GM12878 (cell line): ENCODE measurements around the gene IMMP2L. TPM values are rescaled to one million over a fixed set of nuclear protein-coding genes. Genes with fewer than 3 reads are reported as not detected.

Experiments used
- ATAC-seq: fragments of 200-7000 bp; cut with Tn5 transposase; 3 replicates; pipeline ENCODE4 v1.9.1; 2020; ENCODE audit warnings: mild to moderate bottlenecking, moderate library complexity
- BruUV-seq: library from RNA; stranded (reverse); fragments of 400-500 nt; replicated peaks from 2 replicates; lab custom pipeline; 2021; lab: Mats Ljungman, UMichigan
- CTCF ChIA-PET: fragments of 300-600 bp; sonication (Branson Sonifier 250); formaldehyde crosslinking; extraction: SDS; loops from one replicate; lab custom pipeline; 2021; ENCODE audit warnings: inconsistent platforms; lab: Yijun Ruan, JAX
- POLR2A ChIA-PET: fragments of 350-600 bp; formaldehyde crosslinking; extraction: SDS; loops from one replicate; lab custom pipeline; 2021; ENCODE audit warnings: inconsistent platforms; lab: Charles Lee
- RAD21 ChIA-PET: fragments of 300-600 bp; sonication (Branson Sonifier 250); formaldehyde crosslinking; loops from one replicate; lab custom pipeline; 2023; ENCODE audit warnings: antibody characterized with exemption; ENCODE audit not compliant: unreplicated experiment; lab: Charles Lee
- SMC1A ChIA-PET: fragments of 300-600 bp; sonication (Branson Sonifier 250); formaldehyde crosslinking; loops from one replicate; lab custom pipeline; 2023; ENCODE audit not compliant: unreplicated experiment, uncharacterized antibody; lab: Charles Lee
- DNase-seq: peaks from one replicate; pipeline ENCODE4 v3.0.0-alpha.2; 2011; ENCODE audit warnings: low read depth, low spot score
- FAIRE-seq: peaks from 3 replicates; lab custom pipeline; 2011; peaks lifted over from hg19 to GRCh38; lab: Jason Lieb, UNC
- H2AFZ ChIP-seq: 2 replicates; pipeline ENCODE4 v1.6.0; 2011; ENCODE audit warnings: low read depth, low read length, control low read depth; ENCODE audit not compliant: control insufficient read depth
- H3K27ac ChIP-seq: 2 replicates; pipeline ENCODE4 v1.5.1; 2011; ENCODE audit warnings: control low read depth; ENCODE audit not compliant: control insufficient read depth, insufficient read depth
- H3K27me3 ChIP-seq, 2 experiments: replicated peaks in 1 of 2; 2 replicates each; pipeline versions ENCODE4 v1.6.0 to v1.6.1; 2011; ENCODE audit warnings: low read length in 1 of 2; ENCODE audit not compliant: control insufficient read depth in 2 of 2, insufficient read depth in 2 of 2
- H3K36me3 ChIP-seq, 2 experiments: 2 replicates each; pipeline ENCODE4 v1.5.1; 2011; ENCODE audit warnings: low read length in 1 of 2; ENCODE audit not compliant: control insufficient read depth in 2 of 2, insufficient read depth in 2 of 2
- H3K4me1 ChIP-seq: 2 replicates; pipeline ENCODE4 v1.6.1; 2011; ENCODE audit warnings: mild to moderate bottlenecking, low read length, moderate library complexity, mixed read lengths; ENCODE audit not compliant: control insufficient read depth, insufficient read depth
- H3K4me2 ChIP-seq: 2 replicates; pipeline ENCODE4 v1.6.0; 2011; ENCODE audit warnings: control low read depth; ENCODE audit not compliant: control insufficient read depth, insufficient read depth
- H3K4me3 ChIP-seq: fragments of 200-600 bp; sonication (generic); 2 replicates; pipeline ENCODE4 v1.5.1; 2016
- H3K79me2 ChIP-seq: 2 replicates; pipeline ENCODE4 v1.6.0; 2011; ENCODE audit warnings: low read length; ENCODE audit not compliant: control insufficient read depth, insufficient read depth
- H3K9ac ChIP-seq: 2 replicates; pipeline ENCODE4 v1.8.0; 2011; ENCODE audit warnings: low read length, control low read depth, mixed read lengths; ENCODE audit not compliant: control insufficient read depth, insufficient read depth
- H3K9me3 ChIP-seq: replicated peaks from 3 replicates; pipeline ENCODE4 v1.5.1; 2011; ENCODE audit warnings: mild to moderate bottlenecking, low read length; ENCODE audit not compliant: control insufficient read depth, insufficient read depth
- H4K20me1 ChIP-seq: 2 replicates; pipeline ENCODE4 v1.6.0; 2011; ENCODE audit not compliant: control insufficient read depth, insufficient read depth
- ATF7 ChIP-seq: fragments of 450-650 bp; IDR thresholded peaks from 2 replicates; pipeline ENCODE4 v1.6.1; 2016; ENCODE audit warnings: low read depth, mild to moderate bottlenecking
- CBX3 ChIP-seq: fragments of 200-600 bp; sonication (generic); IDR thresholded peaks from 2 replicates; pipeline ENCODE4 v1.6.1; 2016; ENCODE audit warnings: low read depth, borderline replicate concordance
- CBX5 ChIP-seq: sonication (generic); IDR thresholded peaks from 2 replicates; pipeline ENCODE4 v1.6.1; 2016; ENCODE audit warnings: low read depth, moderate library complexity, mild to moderate bottlenecking, inconsistent platforms
- CREB1 ChIP-seq: IDR thresholded peaks from 2 replicates; pipeline ENCODE4 v1.6.1; 2012; ENCODE audit warnings: low read depth, mild to moderate bottlenecking, inconsistent platforms
- GATAD2B ChIP-seq: fragments of 450-650 bp; conservative IDR thresholded peaks from 2 replicates; pipeline ENCODE4 v1.6.1; 2017; ENCODE audit warnings: low read depth, mild to moderate bottlenecking, moderate library complexity
- IRF4 ChIP-seq: IDR thresholded peaks from 2 replicates; pipeline ENCODE4 v1.6.1; 2011; ENCODE audit warnings: low read depth, low read length
- MXI1 ChIP-seq: fragments of 150-350 bp; IDR thresholded peaks from 2 replicates; pipeline ENCODE4 v1.6.1; 2011; ENCODE audit warnings: low read depth, mild to moderate bottlenecking, inconsistent platforms, low read length, improper control_type of control experiment
- RB1 ChIP-seq: fragments of 450-650 bp; formaldehyde crosslinking; IDR thresholded peaks from 2 replicates; pipeline ENCODE4 v1.6.1; 2017; ENCODE audit warnings: mild to moderate bottlenecking, borderline replicate concordance
- RELA ChIP-seq: fragments of 450-650 bp; IDR thresholded peaks from 2 replicates; pipeline ENCODE4 v1.8.0; 2014; ENCODE audit warnings: borderline replicate concordance; ENCODE audit not compliant: partially characterized antibody
- SRF ChIP-seq, 2 experiments: IDR thresholded peaks; 2 replicates each; pipeline ENCODE4 v1.6.1; 2011; ENCODE audit warnings: low read depth in 2 of 2, low read length in 2 of 2, mild to moderate bottlenecking in 1 of 2, moderate library complexity in 1 of 2
- ZBTB11 ChIP-seq: fragments of 450-650 bp; formaldehyde crosslinking; IDR thresholded peaks from 2 replicates; pipeline ENCODE4 v1.5.0; 2022; ENCODE audit warnings: mild to moderate bottlenecking, missing genetic modification characterization
- ZBTB4 ChIP-seq: fragments of 450-650 bp; formaldehyde crosslinking; IDR thresholded peaks from 2 replicates; pipeline ENCODE4 v1.4.0; 2022; ENCODE audit warnings: mild to moderate bottlenecking, moderate library complexity
- WGBS: methylation state at CpG from one replicate; pipeline ENCODE4 v1.1.6; 2016; ENCODE audit warnings: low lambda C conversion rate; ENCODE audit not compliant: insufficient replicate concordance, insufficient coverage; ENCODE audit errors: missing lambda C conversion rate; 5-methylcytosine and 5-hydroxymethylcytosine counted together
- in situ Hi-C: fragments of 300-500 bp; cut with MboI; formaldehyde crosslinking; loops from 9 replicates; pipeline ENCODE4 v1.14.3; 2018; ENCODE audit warnings: mixed read lengths
- intact Hi-C: fragments of 100-400 bp; cut with micrococcal nuclease; formaldehyde crosslinking; loops from one replicate; pipeline ENCODE4 v1.14.2; 2022; ENCODE audit not compliant: unreplicated experiment
- polyA plus RNA-seq, 11 experiments: library from polyadenylated mRNA; depleted of rRNA in 4 of 11; unstranded in 6 of 11; stranded (reverse) in 5 of 11; fragments of >200 nt; fragmentation: Nextera tagmentation in 4 of 11; fragmentation: Illumina TruSeq in 1 of 11; extraction: Ambion mirVana in 4 of 11; extraction: Trizol in 1 of 11; gene quantifications; 1 replicate in 1 of 11; 2 replicates in 10 of 11; pipeline versions ENCODE4 v1.2.1 to v1.2.3, GENCODE V29; 2011 to 2016; ENCODE audit warnings: inconsistent platforms in 2 of 11, missing spikeins in 2 of 11, low read depth in 1 of 11
- total RNA-seq, 4 experiments: library from RNA; depleted of rRNA in 3 of 4; stranded (reverse); fragments of >200 nt in 3 of 4; fragmentation: Illumina TruSeq in 1 of 4; extraction: Trizol in 1 of 4; gene quantifications; 2 replicates each; pipeline versions ENCODE4 v1.2.1 to v1.2.3, GENCODE V29; 2013 to 2021
- TF ChIP-seq, protein P1 (sequence below): fragments of 450-650 bp; IDR thresholded peaks from 2 replicates; pipeline ENCODE4 v1.6.1; 2017; ENCODE audit warnings: mild to moderate bottlenecking, moderate library complexity

The IMMP2L gene
- total and polyA plus RNA-seq, 10 of the 15 experiments (the other 5 are each of a cell fraction or from before 2014, with no cell fraction given): 12.6 to 46.3 (median 19.6) TPM

DNA sequence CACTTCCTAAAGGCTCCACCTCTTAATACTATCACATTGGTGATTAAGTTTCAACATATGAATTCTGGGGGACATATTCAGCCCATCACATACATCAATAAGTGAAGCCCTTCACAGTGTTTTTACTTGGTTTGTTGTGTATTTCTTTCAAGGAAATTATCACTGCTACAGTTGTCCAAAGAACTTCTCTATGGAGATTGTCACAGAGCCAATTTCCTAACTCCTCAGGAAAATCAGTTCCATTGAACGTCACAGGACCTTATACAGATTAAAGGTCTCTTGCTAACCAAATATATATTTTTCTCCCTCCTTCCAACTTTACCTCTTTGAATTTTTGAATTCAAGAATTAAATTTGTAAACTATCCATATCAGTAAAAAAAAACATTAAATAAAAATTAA lies 357.0 kb downstream of the IMMP2L start:
- no peaks in the 10 kb centered on the region for H3K36me3 ChIP-seq
- intact Hi-C loops (no loop called here), in situ Hi-C loops (no loop called here)
- H3K79me2 ChIP-seq: no peaks in the 10 kb centered on the region
- H3K4me3 ChIP-seq: no peak overlapping the region
- no peak for DNase-seq
- BruUV-seq: no TSS peak
- ChIA-PET CTCF (interaction anchor here (1.4 kb wide), 1 partner anchor 13 kb away, joined by 3 read pairs; no protein-coding TSS in a partner anchor), RAD21 (no interaction called here), SMC1A (interaction anchor here (1.4 kb wide), 1 partner anchor 66 kb away, joined by 4 read pairs; no protein-coding TSS in a partner anchor), POLR2A (no interaction called here)
- no peaks in the 10 kb centered on the region for H3K9me3 ChIP-seq
- H3K9ac ChIP-seq: no peak overlapping the region
- H4K20me1 ChIP-seq: no peaks in the 10 kb centered on the region
- H3K27ac ChIP-seq: no peak overlapping the region
- H2AFZ ChIP-seq: no peak overlapping the region
- 100% methylated on average over 1 of the region's 1 CpG for WGBS
- no peak for FAIRE-seq
- ATAC-seq: no peak
- H3K27me3 ChIP-seq: no peaks in the 10 kb centered on the region
- H3K4me2 ChIP-seq: no peak overlapping the region
- H3K4me1 ChIP-seq: no peaks in the 10 kb centered on the region
- TF ChIP-seq RB1: no peak
- TF ChIP-seq SRF (IDR thresholded peaks at IDR 0.05; ENCODE audit: low read depth in 2 of 2, low read length in 2 of 2): no peak
- no peak for TF ChIP-seq RELA
- TF ChIP-seq IRF4: no peak
- TF ChIP-seq, protein P1, sequence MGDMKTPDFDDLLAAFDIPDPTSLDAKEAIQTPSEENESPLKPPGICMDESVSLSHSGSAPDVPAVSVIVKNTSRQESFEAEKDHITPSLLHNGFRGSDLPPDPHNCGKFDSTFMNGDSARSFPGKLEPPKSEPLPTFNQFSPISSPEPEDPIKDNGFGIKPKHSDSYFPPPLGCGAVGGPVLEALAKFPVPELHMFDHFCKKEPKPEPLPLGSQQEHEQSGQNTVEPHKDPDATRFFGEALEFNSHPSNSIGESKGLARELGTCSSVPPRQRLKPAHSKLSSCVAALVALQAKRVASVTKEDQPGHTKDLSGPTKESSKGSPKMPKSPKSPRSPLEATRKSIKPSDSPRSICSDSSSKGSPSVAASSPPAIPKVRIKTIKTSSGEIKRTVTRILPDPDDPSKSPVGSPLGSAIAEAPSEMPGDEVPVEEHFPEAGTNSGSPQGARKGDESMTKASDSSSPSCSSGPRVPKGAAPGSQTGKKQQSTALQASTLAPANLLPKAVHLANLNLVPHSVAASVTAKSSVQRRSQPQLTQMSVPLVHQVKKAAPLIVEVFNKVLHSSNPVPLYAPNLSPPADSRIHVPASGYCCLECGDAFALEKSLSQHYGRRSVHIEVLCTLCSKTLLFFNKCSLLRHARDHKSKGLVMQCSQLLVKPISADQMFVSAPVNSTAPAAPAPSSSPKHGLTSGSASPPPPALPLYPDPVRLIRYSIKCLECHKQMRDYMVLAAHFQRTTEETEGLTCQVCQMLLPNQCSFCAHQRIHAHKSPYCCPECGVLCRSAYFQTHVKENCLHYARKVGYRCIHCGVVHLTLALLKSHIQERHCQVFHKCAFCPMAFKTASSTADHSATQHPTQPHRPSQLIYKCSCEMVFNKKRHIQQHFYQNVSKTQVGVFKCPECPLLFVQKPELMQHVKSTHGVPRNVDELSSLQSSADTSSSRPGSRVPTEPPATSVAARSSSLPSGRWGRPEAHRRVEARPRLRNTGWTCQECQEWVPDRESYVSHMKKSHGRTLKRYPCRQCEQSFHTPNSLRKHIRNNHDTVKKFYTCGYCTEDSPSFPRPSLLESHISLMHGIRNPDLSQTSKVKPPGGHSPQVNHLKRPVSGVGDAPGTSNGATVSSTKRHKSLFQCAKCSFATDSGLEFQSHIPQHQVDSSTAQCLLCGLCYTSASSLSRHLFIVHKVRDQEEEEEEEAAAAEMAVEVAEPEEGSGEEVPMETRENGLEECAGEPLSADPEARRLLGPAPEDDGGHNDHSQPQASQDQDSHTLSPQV: no peak
- TF ChIP-seq GATAD2B: no peak
- TF ChIP-seq ATF7: no peak
- TF ChIP-seq CBX5: no peak
- no peak for TF ChIP-seq MXI1
- TF ChIP-seq ZBTB4 (CRISPR knock-in tag): no peak
- no peak for TF ChIP-seq CBX3
- no peak for TF ChIP-seq CREB1
- no peak for TF ChIP-seq ZBTB11 (CRISPR knock-in tag)
